Endothelial cell (in vitro differentiated cells): ENCODE results near the gene MS4A6A. TPM values are rescaled to one million over a fixed set of nuclear protein-coding genes. Genes with fewer than 3 reads are reported as not detected.

Experiments used
- DNase-seq: peaks from one replicate; pipeline ENCODE4 v3.0.0; 2021; ENCODE audit warnings: low spot score
- H3K27ac Mint-ChIP-seq: one replicate; pipeline ENCODE4 v1.8.0; 2021; ENCODE audit warnings: mixed read lengths, inconsistent platforms; ENCODE audit not compliant: unreplicated experiment
- H3K27me3 Mint-ChIP-seq: one replicate; pipeline ENCODE4 v1.8.0; 2021; ENCODE audit warnings: mild to moderate bottlenecking, moderate library complexity, mixed read lengths, inconsistent platforms; ENCODE audit not compliant: unreplicated experiment
- H3K36me3 Mint-ChIP-seq: one replicate; pipeline ENCODE4 v1.8.0; 2021; ENCODE audit warnings: mild to moderate bottlenecking, low read depth, mixed read lengths, inconsistent platforms; ENCODE audit not compliant: unreplicated experiment
- H3K4me1 Mint-ChIP-seq: one replicate; pipeline ENCODE4 v1.8.0; 2021; ENCODE audit warnings: mild to moderate bottlenecking, mixed read lengths, inconsistent platforms; ENCODE audit not compliant: unreplicated experiment
- H3K4me3 Mint-ChIP-seq: one replicate; pipeline ENCODE4 v1.8.0; 2021; ENCODE audit warnings: mild to moderate bottlenecking, mixed read lengths, inconsistent platforms; ENCODE audit not compliant: unreplicated experiment
- H3K9me3 Mint-ChIP-seq: one replicate; pipeline ENCODE4 v1.8.0; 2021; ENCODE audit warnings: mixed read lengths, inconsistent platforms; ENCODE audit not compliant: unreplicated experiment
- CTCF ChIP-seq: fragments of 200-600 bp; sonication (generic); IDR thresholded peaks from one replicate; pipeline ENCODE4 v1.5.0; 2021; ENCODE audit warnings: antibody characterized with exemption; ENCODE audit not compliant: unreplicated experiment
- long read RNA-seq: library from polyadenylated mRNA; unstranded; transcript quantifications from one replicate; pipeline ENCODE4 v2.0.0, GENCODE V29; 2020; ENCODE audit not compliant: unreplicated experiment
- total RNA-seq: library from RNA; stranded (reverse); fragmentation: NEBNext Ultra II Directional; extraction: Animal tissue kit (Norgen Biotek cat#: 25700); gene quantifications from one replicate; pipeline ENCODE4 v1.2.1, GENCODE V29; 2021; ENCODE audit not compliant: unreplicated experiment

The MS4A6A gene
- total RNA-seq: not detected
- long read RNA-seq: 0 reads

- DNase-seq: no peak
- Mint-ChIP-seq H3K27me3 (no peaks in the 10 kb centered on the region), H3K9me3 (peaks cover 9% of the 10 kb centered on the region), H3K4me3 (no peak within 1 kb of the TSS), H3K36me3 (peaks cover 3% of the 10 kb centered on the region), H3K4me1 (peaks cover 5% of the 10 kb centered on the region), H3K27ac (no peak within 1 kb of the TSS)
- TF ChIP-seq CTCF: no peak
Observed at GRCh38 chr11:60182541-60183330, at the start of gene MS4A6A. TSS of gene MS4A6A (minus strand) at chr11:60183083. CDS start at chr11:60181727, 1,356 bp downstream.

- H3K27me3 Mint-ChIP-seq: no peaks in the 10 kb centered on the region
- no peaks in the 10 kb centered on the region for H3K4me1 Mint-ChIP-seq
- H3K9me3 Mint-ChIP-seq: no peaks in the 10 kb centered on the region
- TF ChIP-seq CTCF: no peak
- no peak overlapping the region for H3K27ac Mint-ChIP-seq
- DNase-seq: no peak
- no peak overlapping the region for H3K4me3 Mint-ChIP-seq
- H3K36me3 Mint-ChIP-seq: no peaks in the 10 kb centered on the region
Observed at GRCh38 chr11:60230681-60231080, 47.8 kb upstream of the MS4A6A start.

- Mint-ChIP-seq H3K36me3 (no peaks in the 10 kb centered on the region), H3K9me3 (no peaks in the 10 kb centered on the region), H3K27ac (no peak overlapping the region), H3K27me3 (no peaks in the 10 kb centered on the region), H3K4me3 (no peak overlapping the region), H3K4me1 (no peaks in the 10 kb centered on the region)
- DNase-seq: no peak
- TF ChIP-seq CTCF: no peak
Observed at GRCh38 chr11:60222141-60222540, 39.3 kb upstream of the MS4A6A start.

GRCh38 chr11:60221692-60222091, 38.8 kb upstream of the MS4A6A start:
- no peak for TF ChIP-seq CTCF
- Mint-ChIP-seq H3K4me3 (no peak overlapping the region), H3K4me1 (no peaks in the 10 kb centered on the region), H3K36me3 (no peaks in the 10 kb centered on the region), H3K9me3 (no peaks in the 10 kb centered on the region), H3K27me3 (no peaks in the 10 kb centered on the region), H3K27ac (no peak overlapping the region)
- DNase-seq: no peak

- H3K27ac Mint-ChIP-seq: no peak overlapping the region
- TF ChIP-seq CTCF: no peak
- H3K4me3 Mint-ChIP-seq: no peak overlapping the region
- H3K4me1 Mint-ChIP-seq: no peaks in the 10 kb centered on the region
- no peaks in the 10 kb centered on the region for H3K9me3 Mint-ChIP-seq
- no peaks in the 10 kb centered on the region for H3K27me3 Mint-ChIP-seq
- H3K36me3 Mint-ChIP-seq: no peaks in the 10 kb centered on the region
- DNase-seq: no peak
Observed at GRCh38 chr11:60221181-60221580, 38.3 kb upstream of the MS4A6A start.
